Karpas-422 (cell line): ENCODE results near the gene REX1BD. TPM values are rescaled to one million over a fixed set of nuclear protein-coding genes. Genes with fewer than 3 reads are reported as not detected.
"Not testable (repeated sequence)": the region's sequence is repeated elsewhere in the genome, so short reads cannot be mapped to it uniquely, and the experiment has no call there.

ENCODE experiments used
- DNase-seq: peaks from one replicate; pipeline ENCODE4 v3.0.0-alpha.2; 2015
- H2AFZ ChIP-seq: fragments of 200-600 bp; sonication (generic); 2 replicates; pipeline ENCODE4 v1.6.1; 2014; ENCODE audit warnings: antibody characterized with exemption, low read length, mixed read lengths
- H3K27ac ChIP-seq: fragments of 200-600 bp; sonication (generic); 2 replicates; pipeline ENCODE4 v1.5.1; 2014; ENCODE audit warnings: mild to moderate bottlenecking, low read length, moderate library complexity
- H3K27me3 ChIP-seq: fragments of 200-600 bp; sonication (generic); 2 replicates; pipeline ENCODE4 v1.6.1; 2014; ENCODE audit warnings: low read length, mixed read lengths
- H3K36me3 ChIP-seq: fragments of 200-600 bp; sonication (generic); 2 replicates; pipeline ENCODE4 v1.6.1; 2014; ENCODE audit warnings: low read length, mixed read lengths; ENCODE audit not compliant: insufficient read depth
- H3K4me1 ChIP-seq: fragments of 200-600 bp; sonication (generic); 2 replicates; pipeline ENCODE4 v1.6.1; 2014; ENCODE audit warnings: mild to moderate bottlenecking, low read length, mixed read lengths
- H3K4me2 ChIP-seq: fragments of 200-600 bp; sonication (generic); 2 replicates; pipeline ENCODE4 v1.6.1; 2014; ENCODE audit warnings: low read length, low read depth, mild to moderate bottlenecking; ENCODE audit not compliant: poor library complexity, severe bottlenecking
- H3K4me3 ChIP-seq: fragments of 200-600 bp; sonication (generic); 2 replicates; pipeline ENCODE4 v1.5.1; 2014; ENCODE audit warnings: mild to moderate bottlenecking, antibody characterized with exemption, low read length, mixed read lengths
- H3K79me2 ChIP-seq: fragments of 200-600 bp; sonication (generic); 2 replicates; pipeline ENCODE4 v1.6.1; 2014; ENCODE audit warnings: mild to moderate bottlenecking, low read length, mixed read lengths
- H3K9ac ChIP-seq: fragments of 200-600 bp; sonication (generic); 2 replicates; pipeline ENCODE4 v1.6.0; 2014; ENCODE audit warnings: low read length
- H3K9me2 ChIP-seq: fragments of 200-600 bp; sonication (generic), shearing (Covaris generic); replicated peaks from 2 replicates; pipeline ENCODE4 v1.6.0; 2014; ENCODE audit warnings: mild to moderate bottlenecking, low read length, moderate library complexity; ENCODE audit not compliant: insufficient read depth
- H3K9me3 ChIP-seq: fragments of 300-700, 200-600 bp; sonication (generic); 2 replicates; pipeline ENCODE4 v1.6.1; 2014; ENCODE audit warnings: low read length, mixed read lengths
- H4K20me1 ChIP-seq: fragments of 200-600 bp; sonication (generic); 2 replicates; pipeline ENCODE4 v1.6.1; 2014; ENCODE audit warnings: mild to moderate bottlenecking, antibody characterized with exemption, low read length, low read depth; ENCODE audit not compliant: insufficient read depth
- total RNA-seq: library from RNA; depleted of rRNA; stranded (reverse); fragments of >200 nt; shearing (Covaris generic); gene quantifications from 2 replicates; pipeline ENCODE4 v1.2.3, GENCODE V29; 2014; ENCODE audit warnings: low replicate concordance

REX1BD gene
- total RNA-seq, 1 experiment from 2014 or later = 45.7 TPM

DNA sequence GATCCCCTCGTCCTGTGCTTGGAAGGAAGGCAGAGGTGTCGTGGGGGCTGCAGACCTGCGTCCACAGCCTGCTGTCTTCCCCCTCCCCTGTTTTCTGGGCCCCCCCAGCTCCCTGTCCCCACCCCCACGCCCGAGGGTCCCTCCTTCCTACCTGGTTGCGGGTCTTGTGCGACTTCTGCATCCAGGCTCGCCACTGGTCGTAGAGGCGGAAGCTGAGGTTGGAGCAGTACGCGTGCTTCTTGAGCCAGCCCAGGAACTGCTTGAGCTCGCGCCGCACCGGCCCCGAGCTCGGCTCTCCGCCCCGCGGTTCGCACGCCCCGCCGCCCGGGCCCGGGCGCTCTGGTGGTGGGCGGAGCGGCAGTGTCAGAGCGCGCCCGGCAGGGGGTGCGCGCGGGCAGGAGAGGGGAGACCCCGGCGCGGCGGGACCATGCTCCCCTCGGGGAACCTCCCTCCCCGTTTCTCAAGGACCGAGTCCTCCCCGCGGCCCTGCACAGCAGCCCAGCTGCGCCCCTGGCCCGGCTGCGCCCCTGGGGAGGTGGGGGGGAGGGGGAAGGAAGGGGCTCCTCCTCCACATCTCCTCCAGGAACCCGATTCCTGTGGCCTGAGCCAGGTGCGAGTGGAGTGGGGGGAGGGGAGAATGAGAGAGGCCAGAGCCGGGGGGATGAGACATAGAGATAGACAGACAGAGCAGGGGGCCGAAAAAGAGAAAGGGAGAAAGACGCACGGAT lies 5.7 kb downstream of the REX1BD start:
- Histone ChIP-seq H4K20me1 (no peaks in the 10 kb centered on the region), H3K27me3 (no peaks in the 10 kb centered on the region), H3K4me2 (peak overlapping the region; percentile 95), H3K9me3 (no peaks in the 10 kb centered on the region), H3K9ac (peak overlapping the region; percentile 74), H3K4me3 (peak overlapping the region; percentile 73), H3K9me2 (no peaks in the 10 kb centered on the region), H2AFZ (peak overlapping the region; percentile 67; the same call in 1 of the 2 replicates), H3K27ac (0 out of 2 replicates have a peak overlapping the region, but pooled peaks have one; percentile 26), H3K36me3 (no peaks in the 10 kb centered on the region), H3K4me1 (peaks cover 40% of the 10 kb centered on the region), H3K79me2 (no peaks in the 10 kb centered on the region)
- DNase-seq = peak; percentile 94

DNA sequence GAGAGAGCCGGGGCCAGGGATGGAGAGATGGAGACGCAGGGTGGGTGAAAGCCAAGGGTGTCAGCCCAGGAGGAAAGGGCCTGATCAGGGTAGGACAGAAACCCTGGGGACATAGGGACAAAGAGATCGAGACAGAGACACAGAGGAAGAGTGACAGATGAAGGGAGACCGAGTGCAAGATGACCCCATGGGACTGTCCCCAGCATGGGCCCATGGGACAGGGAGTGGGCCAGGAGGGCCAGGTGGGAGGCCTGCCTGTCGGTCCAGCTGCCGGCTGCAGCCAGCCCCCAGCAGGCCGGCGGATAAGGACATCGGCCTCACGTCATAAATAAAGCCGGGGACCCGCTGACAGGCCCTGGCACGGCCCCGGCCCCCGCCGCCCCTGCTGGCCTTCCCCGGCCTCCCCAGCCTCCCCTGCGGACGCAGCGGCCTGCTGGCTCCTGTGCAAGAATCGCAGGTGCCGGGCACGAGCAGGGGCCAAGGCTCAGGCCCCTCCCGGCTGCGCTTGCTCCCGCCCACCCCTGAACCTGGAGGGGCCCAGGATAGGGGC lies 6.3 kb downstream of the REX1BD start:
- peak overlapping the region; percentile 95 for H3K4me2 ChIP-seq
- H3K79me2 ChIP-seq = no peaks in the 10 kb centered on the region
- peak overlapping the region; percentile 67; the same call in 1 of the 2 replicates for H2AFZ ChIP-seq
- peak overlapping the region; percentile 73 for H3K4me3 ChIP-seq
- H3K9me3 ChIP-seq = no peaks in the 10 kb centered on the region
- 0 out of 2 replicates have a peak overlapping the region, but pooled peaks have one; percentile 26 for H3K27ac ChIP-seq
- H3K36me3 ChIP-seq = no peaks in the 10 kb centered on the region
- H3K4me1 ChIP-seq = peaks cover 33% of the 10 kb centered on the region
- no peaks in the 10 kb centered on the region for H4K20me1 ChIP-seq
- DNase-seq = no peak
- H3K27me3 ChIP-seq = no peaks in the 10 kb centered on the region
- no peaks in the 10 kb centered on the region for H3K9me2 ChIP-seq
- peak overlapping the region; percentile 74 for H3K9ac ChIP-seq

DNA sequence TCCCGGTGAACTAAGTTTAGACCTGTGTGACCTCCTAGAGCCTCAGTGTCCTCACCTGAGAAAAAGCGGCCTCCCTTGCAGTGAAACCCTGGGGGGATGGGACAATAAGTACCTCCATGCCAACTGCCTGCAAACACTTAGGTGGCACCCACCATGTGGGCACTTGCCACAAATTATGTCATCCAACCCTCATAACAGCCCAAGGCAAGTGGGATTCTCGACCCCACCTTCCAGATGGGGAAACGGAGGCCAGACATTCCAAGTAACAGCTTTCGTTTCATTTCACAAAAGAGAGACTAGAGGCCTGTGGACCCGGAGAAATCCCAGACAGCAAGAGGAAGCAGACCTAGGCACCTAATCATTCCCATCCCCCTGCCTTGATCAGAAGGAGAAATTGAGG lies 6.9 kb downstream of the REX1BD start:
- Histone ChIP-seq H4K20me1 (no peaks in the 10 kb centered on the region), H2AFZ (no peak overlapping the region), H3K4me1 (peaks cover 29% of the 10 kb centered on the region), H3K79me2 (no peaks in the 10 kb centered on the region), H3K36me3 (no peaks in the 10 kb centered on the region), H3K9me3 (no peaks in the 10 kb centered on the region), H3K27me3 (no peaks in the 10 kb centered on the region), H3K9ac (no peak overlapping the region), H3K4me2 (no peak overlapping the region), H3K9me2 (no peaks in the 10 kb centered on the region), H3K4me3 (no peak overlapping the region), H3K27ac (no peak overlapping the region)
- no peak for DNase-seq

DNA sequence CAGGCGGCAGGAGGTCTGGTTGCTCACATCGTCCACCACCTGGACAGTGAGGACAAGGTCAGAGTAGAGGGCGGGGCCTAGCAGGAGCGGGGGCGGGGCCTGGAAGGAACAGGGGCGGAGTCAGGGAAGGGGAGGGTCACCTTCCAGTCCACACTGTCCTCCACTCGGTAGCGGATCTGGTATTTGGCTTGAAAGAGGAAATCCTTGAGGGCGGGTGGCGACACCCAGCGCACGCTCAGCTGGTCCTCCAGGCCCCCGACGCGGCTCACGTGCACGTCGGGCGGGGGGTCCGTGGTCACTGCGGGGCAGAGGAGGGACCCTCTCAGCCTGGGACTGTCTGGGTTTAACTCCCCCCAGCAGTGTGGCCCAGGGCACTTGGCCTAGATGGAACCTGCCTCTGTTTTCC lies 8.2 kb downstream of the REX1BD start:
- Histone ChIP-seq H3K4me2 (no peak overlapping the region), H2AFZ (no peak overlapping the region), H3K27me3 (no peaks in the 10 kb centered on the region), H3K79me2 (no peaks in the 10 kb centered on the region), H3K9ac (no peak overlapping the region), H3K36me3 (no peaks in the 10 kb centered on the region), H3K9me3 (no peaks in the 10 kb centered on the region), H3K4me1 (peaks cover 24% of the 10 kb centered on the region), H3K27ac (no peak overlapping the region), H3K4me3 (no peak overlapping the region), H3K9me2 (no peaks in the 10 kb centered on the region), H4K20me1 (no peaks in the 10 kb centered on the region)
- DNase-seq = no peak

DNA sequence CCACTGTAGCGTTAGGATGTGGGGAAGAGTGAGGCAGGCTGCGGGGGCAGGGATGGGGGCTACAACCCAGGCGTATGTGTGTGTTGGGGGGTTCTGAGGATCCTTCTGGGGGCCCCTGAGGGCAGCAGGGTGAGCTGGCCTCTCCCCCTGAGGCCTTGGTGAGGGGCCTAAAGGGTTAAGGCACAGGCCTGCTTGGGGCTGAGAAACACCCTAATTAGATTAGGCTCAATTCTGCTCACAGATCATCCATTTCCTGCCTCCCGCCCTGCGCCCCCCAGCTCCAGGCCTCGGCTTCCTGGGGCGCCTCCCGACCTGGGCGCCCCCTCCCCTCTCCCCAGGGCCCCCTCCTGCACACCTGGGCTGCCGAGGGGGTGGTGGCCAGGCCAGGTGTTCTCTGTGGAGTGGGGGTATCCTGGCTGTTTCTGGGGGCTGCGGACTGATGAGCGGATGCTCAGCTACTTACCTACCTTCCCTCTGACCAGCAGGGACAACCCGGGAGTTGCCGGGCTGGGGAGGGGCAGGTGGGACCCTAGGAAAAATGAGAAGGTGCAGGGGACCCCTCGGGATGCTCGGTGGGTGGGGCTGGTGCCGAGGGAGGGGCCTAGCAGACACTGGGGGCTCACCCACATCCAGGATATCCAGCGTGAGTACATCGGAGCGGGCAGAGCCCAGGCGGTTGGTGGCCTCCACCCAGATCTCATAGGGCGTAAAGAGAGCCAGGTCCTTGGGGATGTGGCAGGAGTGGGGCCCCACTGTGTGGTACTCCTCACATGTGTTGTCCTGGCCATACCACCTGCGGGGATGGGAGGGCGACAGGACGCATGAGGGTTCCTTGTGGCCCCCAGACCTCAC lies 9.4 kb downstream of the REX1BD start:
- Histone ChIP-seq H4K20me1 (no peaks in the 10 kb centered on the region), H3K4me3 (no peak overlapping the region), H3K9me3 (no peaks in the 10 kb centered on the region), H3K36me3 (no peaks in the 10 kb centered on the region), H3K9me2 (no peaks in the 10 kb centered on the region), H3K79me2 (no peaks in the 10 kb centered on the region), H3K9ac (no peak overlapping the region), H2AFZ (no peak overlapping the region), H3K27ac (no peak overlapping the region), H3K27me3 (no peaks in the 10 kb centered on the region), H3K4me2 (no peak overlapping the region), H3K4me1 (peaks cover 22% of the 10 kb centered on the region)
- DNase-seq = no peak

DNA sequence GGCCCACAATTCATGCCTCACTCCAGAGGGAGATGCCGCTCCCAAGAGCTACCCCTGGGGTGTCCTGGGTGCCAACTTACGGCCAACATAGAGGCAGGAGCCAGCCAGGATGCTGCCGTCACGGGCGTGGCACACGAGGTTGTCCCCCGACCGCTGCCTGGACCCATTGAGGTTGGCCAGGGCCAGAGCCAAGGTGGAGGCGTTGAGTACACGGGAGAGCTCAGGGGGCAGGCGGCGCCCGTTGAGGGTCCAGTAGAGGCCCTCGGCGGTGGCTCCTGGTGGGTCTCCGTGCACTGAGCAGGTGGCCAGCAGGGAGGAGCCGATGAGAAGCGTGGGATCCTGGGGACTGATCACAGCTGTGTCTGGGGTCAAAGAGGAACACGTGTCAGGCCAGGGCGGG lies 10.9 kb downstream of the REX1BD start:
- DNase-seq = no peak
- no peaks in the 10 kb centered on the region for H3K9me2 ChIP-seq
- H3K4me1 ChIP-seq = peaks cover 10% of the 10 kb centered on the region

DNA sequence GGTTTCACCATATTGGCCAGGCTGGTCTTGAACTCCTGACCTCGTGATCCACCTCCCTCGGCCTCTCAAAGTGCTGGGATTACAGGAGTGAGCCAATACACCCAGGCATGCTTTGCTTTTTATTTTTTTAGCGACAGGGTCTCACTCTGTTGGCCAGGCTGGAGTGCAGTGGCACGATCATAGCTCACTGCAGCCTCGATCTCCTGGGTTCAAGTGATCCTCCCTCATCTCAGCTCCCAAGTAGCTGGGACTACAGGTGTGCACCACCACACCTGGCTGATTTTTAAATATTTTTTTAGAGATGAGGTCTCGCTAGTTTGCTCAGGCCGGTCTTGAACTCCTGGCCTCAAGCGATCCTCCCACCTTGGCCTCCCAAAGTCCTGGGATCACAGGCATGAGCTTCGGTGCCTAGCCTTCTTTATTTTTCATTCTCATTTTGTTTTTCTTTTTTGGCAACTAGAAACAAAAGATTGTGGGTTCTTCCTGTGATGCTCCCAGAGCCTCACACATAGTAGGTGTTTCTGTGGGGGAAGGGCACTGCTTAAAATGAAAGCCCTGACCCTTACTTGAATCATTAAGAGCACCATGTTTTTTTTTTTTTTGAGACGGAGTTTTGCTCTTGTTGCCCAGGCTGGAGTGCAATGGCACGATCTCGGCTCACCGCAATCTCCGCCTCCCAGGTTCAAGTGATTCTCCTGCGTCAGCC lies 12.2 kb downstream of the REX1BD start:
- H3K4me3 ChIP-seq = not testable (repeated sequence)

More for the DNA sequence above, 10.9 kb downstream of the REX1BD start:
- Histone ChIP-seq H4K20me1 (no peaks in the 10 kb centered on the region), H3K4me2 (no peak overlapping the region), H2AFZ (no peak overlapping the region), H3K27ac (no peak overlapping the region), H3K36me3 (no peaks in the 10 kb centered on the region), H3K4me3 (no peak overlapping the region), H3K27me3 (no peaks in the 10 kb centered on the region), H3K9me3 (no peaks in the 10 kb centered on the region), H3K9ac (no peak overlapping the region), H3K79me2 (no peaks in the 10 kb centered on the region)

More for the DNA sequence above, 12.2 kb downstream of the REX1BD start:
- H3K27me3 ChIP-seq, DNase-seq, H4K20me1 ChIP-seq, H3K9ac ChIP-seq, H3K4me1 ChIP-seq, H3K9me2 ChIP-seq, H3K4me2 ChIP-seq, H3K79me2 ChIP-seq, H2AFZ ChIP-seq, H3K27ac ChIP-seq, H3K36me3 ChIP-seq, H3K9me3 ChIP-seq: not testable (repeated sequence)
